ENCODE measurements around the gene PYCARD. TPM values are rescaled to one million over a fixed set of nuclear protein-coding genes. Genes with fewer than 3 reads are reported as not detected.
"Not testable (repeated sequence)": the region's sequence is repeated elsewhere in the genome, so short reads cannot be mapped to it uniquely, and the experiment has no call there.

PYCARD gene
- polyA plus RNA-seq (2013, experiment 1 of 2; ENCODE audit: insufficient read length), result 3.5 TPM
- polyA plus RNA-seq (2013, experiment 2 of 2; ENCODE audit: insufficient read length), result 3.4 TPM

GRCh38 chr16:31202414-31203375 lies at the start of gene PYCARD:
Gene PYCARD (minus strand): TSS chr16:31202760. CDS start chr16:31202690, 70 bp downstream.
- peak; percentile 28 for DNase-seq

GRCh38 chr16:31251435-31251834 lies 48.9 kb upstream of the PYCARD start:
- DNase-seq, result no peak

- DNase-seq, result no peak
Observed at GRCh38 chr16:31250782-31251384, 48.3 kb upstream of the PYCARD start.

- DNase-seq, result no peak
Observed at GRCh38 chr16:31248344-31248743, 45.8 kb upstream of the PYCARD start.

GRCh38 chr16:31246296-31246695 lies 43.7 kb upstream of the PYCARD start:
- no peak for DNase-seq

- not testable (repeated sequence) for DNase-seq
Observed at GRCh38 chr16:31245598-31245997, 43.0 kb upstream of the PYCARD start.

GRCh38 chr16:31243734-31244670 lies 41.4 kb upstream of the PYCARD start:
- no peak for DNase-seq

- no peak for DNase-seq
Observed at GRCh38 chr16:31242206-31242605, 39.6 kb upstream of the PYCARD start.

- DNase-seq, result no peak
Observed at GRCh38 chr16:31238041-31238440, 35.5 kb upstream of the PYCARD start.

GRCh38 chr16:31229501-31229900 lies 26.9 kb upstream of the PYCARD start:
- DNase-seq, result no peak

- no peak for DNase-seq
Observed at GRCh38 chr16:31228206-31228605, 25.6 kb upstream of the PYCARD start.

GRCh38 chr16:31225193-31225592 lies 22.6 kb upstream of the PYCARD start:
- DNase-seq, result no peak

- no peak for DNase-seq
Observed at GRCh38 chr16:31224092-31224955, 21.8 kb upstream of the PYCARD start.

GRCh38 chr16:31223044-31223443 lies 20.5 kb upstream of the PYCARD start:
- no peak for DNase-seq

- DNase-seq, result no peak
Observed at GRCh38 chr16:31221357-31222160, 19.0 kb upstream of the PYCARD start.

- no peak for DNase-seq
Observed at GRCh38 chr16:31219154-31219741, 16.7 kb upstream of the PYCARD start.

- DNase-seq, result no peak
Observed at GRCh38 chr16:31217136-31217530, 14.6 kb upstream of the PYCARD start.

- DNase-seq, result no peak
Observed at GRCh38 chr16:31216422-31217135, 14.0 kb upstream of the PYCARD start, which contains the start of gene PYDC1. Gene PYDC1 (minus strand): TSS chr16:31217135. CDS start chr16:31217028, 107 bp downstream.

Measured in fibroblast of skin of back (primary cell).